Activated CD4-positive, alpha-beta T cell treated with anti-CD3 and anti-CD28 coated beads for 48 hours (primary cell): ENCODE results near the gene FAM53B.
A peak's percentile ranks its signal among the peaks of the same experiment; 100 is the strongest.

Source experiments
- DNase-seq: peaks from one replicate; pipeline ENCODE4 v3.0.0-alpha.2; 2020

Gene FAM53B

DNA sequence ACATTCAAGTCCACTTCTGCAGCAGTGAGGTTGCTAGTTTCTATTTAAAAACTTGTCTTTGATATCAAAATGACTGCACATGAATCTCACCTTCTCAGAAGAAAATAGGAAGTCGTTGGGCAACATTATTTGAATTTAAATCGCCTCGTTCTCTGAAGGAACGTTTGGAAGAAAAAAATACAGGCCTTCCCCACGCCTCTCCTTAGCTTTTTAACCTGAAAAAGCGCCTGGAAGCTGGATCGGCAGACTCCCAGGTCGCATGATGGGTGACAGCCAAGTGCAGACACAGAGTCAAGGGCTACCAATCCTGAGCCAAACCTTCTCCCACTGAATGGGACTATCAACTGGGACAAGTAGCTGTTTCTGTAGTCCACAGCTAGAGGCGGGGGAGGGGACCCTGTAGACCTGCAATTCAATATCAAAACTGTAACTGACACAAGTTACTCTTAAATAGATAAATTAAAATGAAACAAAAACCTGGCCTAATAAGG, 2.2 kb downstream of the FAM53B start:
- peak; percentile 46 for DNase-seq

DNA sequence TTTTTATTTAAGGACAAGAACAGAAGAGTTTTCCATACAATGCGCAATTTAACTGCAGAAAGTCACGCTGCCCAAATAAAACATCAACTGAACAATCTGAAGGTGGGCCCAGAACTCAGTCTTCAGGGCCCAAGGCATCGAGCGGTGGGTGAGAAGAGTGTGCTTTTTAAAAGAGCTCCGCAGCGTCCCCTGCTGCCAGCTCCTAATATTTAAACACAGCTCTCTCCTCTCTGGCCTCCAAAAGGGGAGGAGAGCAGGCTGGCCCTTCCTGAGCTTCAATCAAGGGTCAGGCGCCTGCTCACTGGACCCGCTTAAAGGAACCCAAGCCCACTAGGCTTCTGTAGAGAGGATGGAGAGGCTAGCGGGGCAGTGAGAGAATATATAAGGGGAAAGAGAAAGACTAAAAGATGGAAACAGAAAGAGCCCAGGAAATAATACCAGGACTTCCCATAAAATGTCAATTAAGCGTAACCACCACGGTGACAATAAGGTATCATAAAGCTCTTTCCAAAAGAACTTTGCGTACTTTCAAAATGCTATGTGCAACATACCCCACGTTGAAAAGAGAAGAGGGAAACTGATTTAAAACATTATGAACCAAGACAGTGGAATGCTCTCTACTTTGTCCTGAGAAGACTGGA, 2.8 kb downstream of the FAM53B start:
- DNase-seq, result peak; percentile 86

DNA sequence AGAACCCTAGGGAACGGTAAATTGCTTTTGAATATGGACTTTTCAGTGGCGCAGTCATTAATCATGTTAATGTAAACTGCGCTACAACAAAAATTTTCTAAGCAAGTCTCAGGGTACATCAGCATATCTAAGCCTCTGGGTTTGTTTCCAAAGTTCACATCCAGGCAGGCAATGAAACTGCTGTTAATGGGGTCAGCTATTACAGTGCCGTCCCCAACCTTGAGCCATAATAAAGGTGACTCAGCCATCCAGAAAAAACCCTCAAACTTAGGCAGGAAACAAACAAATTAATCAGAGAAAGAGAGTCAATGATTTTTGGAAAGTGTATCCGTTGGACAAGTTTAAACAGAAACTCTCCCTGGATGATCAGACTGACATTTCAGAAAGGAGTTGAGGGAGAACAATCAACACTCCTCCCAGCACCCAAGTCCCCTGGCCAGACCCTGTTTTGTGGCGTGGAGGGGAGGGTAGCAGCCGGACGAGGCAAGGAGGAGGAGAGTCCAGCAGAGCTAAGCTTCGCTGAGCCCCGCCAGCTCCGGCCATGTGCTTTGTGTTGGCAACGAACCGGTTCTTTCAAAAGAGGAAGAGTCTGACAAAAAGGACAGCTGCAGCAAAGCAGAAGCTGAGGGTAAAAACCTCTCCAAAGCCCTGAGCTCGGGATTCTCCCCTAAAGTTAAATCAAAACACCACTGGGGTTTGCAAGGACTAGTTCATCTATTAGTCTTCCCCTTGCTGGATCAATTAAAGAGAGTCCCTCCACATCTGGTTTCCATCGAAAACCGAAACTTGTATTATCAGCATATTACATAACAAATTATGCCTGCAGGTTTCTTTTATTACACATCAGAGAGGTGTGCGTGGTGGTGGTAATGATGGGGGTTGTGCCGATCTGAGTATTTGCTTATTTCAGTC, 3.6 kb downstream of the FAM53B start:
- no peak for DNase-seq

- no peak for DNase-seq
Measured at GRCh38 chr10:124739986-124740368, 4.2 kb downstream of the FAM53B start.

GRCh38 chr10:124739119-124739921, 4.9 kb downstream of the FAM53B start:
- DNase-seq, result no peak

- no peak for DNase-seq
Measured at GRCh38 chr10:124738441-124738840, 5.7 kb downstream of the FAM53B start.

GRCh38 chr10:124737708-124738107, 6.5 kb downstream of the FAM53B start:
- DNase-seq, result no peak

DNA sequence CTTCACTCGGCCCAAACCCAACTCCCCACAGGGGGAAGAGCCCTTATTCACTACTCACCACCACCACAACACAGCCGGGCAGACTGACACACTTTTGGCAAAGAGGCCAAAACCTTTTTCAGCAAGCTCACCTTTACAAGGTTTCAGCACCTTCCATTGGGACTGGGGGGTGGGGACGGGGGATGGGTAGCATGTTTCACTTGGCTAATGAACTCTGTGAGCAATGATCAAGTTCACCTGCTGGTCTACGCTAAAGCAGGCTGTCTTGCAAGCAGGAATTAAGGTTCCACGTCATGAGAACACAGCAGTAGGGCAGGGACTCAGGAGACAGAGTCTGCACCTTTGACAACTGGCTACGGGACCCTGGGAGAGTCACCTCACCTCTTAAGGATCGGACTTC, 7.0 kb downstream of the FAM53B start:
- DNase-seq, result no peak

- no peak for DNase-seq
Measured at GRCh38 chr10:124736491-124737136, 7.6 kb downstream of the FAM53B start.

- no peak for DNase-seq
Measured at GRCh38 chr10:124735491-124736286, 8.5 kb downstream of the FAM53B start.

- DNase-seq, result peak; percentile 65
Measured at GRCh38 chr10:124734311-124735166, 9.6 kb downstream of the FAM53B start.

- DNase-seq, result no peak
Measured at GRCh38 chr10:124733571-124734245, 10.5 kb downstream of the FAM53B start.

- DNase-seq, result peak; percentile 83
Measured at GRCh38 chr10:124732931-124733570, 11.1 kb downstream of the FAM53B start.

GRCh38 chr10:124731551-124731950, 12.6 kb downstream of the FAM53B start:
- no peak for DNase-seq

DNA sequence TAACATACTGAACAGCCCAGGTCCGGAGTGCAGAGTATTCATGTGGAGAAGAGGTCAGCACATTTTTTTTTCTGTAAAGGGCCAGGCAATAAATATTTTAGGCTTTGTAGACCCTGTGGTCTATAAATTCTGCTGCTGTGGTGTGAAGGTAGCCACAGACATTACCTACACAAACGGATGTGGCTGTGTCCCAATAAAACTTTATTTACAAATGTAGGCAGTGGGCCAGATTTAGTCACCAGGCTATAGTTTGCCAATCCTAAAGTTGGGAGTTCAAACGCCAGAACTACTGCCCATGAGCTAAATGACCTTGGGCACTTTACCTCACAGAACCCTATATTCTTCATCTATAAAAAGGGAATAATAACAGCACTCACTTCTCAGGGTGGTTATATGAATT, 13.4 kb downstream of the FAM53B start:
- DNase-seq, result no peak

GRCh38 chr10:124728830-124729661, 15.1 kb downstream of the FAM53B start:
- no peak for DNase-seq

- DNase-seq, result peak; percentile 45
Measured at GRCh38 chr10:124728071-124728829, 15.9 kb downstream of the FAM53B start.

DNA sequence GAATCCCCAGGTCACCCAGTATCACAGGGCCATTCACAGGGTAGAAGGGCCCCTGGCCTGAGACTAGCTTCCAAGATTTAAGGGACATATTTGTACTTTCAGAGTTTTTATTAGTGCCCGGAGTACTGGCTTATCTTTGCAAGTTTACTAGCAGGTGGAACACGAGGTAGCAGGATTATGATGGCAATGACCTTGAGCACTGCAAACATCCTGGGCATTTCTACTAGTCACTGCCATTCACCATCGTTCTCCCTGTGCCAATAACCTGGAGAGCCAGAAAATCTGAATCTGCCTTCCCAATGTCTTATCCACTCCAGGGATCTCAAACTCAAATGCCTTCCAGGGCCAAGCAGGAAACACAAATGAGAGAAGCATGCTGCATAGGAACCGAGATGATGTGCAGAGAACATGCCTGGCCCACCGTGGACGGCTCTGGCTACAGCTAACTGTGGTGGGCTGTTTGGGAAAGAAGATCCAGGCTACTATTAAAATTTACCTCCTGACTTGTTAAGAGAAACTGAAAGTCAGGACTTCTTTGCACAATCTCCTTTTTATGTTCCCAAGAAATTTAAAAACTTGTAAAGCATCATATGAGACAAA, 16.7 kb downstream of the FAM53B start:
- no peak for DNase-seq
